ENCODE data around the gene HERC4. TPM values are rescaled to one million over a fixed set of nuclear protein-coding genes. Genes with fewer than 3 reads are reported as not detected.
A peak's percentile ranks its signal among the peaks of the same experiment; 100 is the strongest.

HERC4 gene
- total RNA-seq, 1 experiment from 2014 or later = 39.4 TPM

- ATAC-seq (no peak), DNase-seq (ENCODE audit: low spot score) (no peak)
- H3K9me3 Mint-ChIP-seq = no peaks in the 10 kb centered on the region
- H3K36me3 Mint-ChIP-seq = peaks cover 38% of the 10 kb centered on the region
- ChIA-PET CTCF (interaction anchor here (1.4 kb wide), 1 partner anchor 123 kb away, joined by 3 read pairs; no protein-coding TSS in a partner anchor), POLR2A (no interaction called here)
- H3K27me3 Mint-ChIP-seq (ENCODE audit: low read depth) = no peaks in the 10 kb centered on the region
- H3K27ac Mint-ChIP-seq = peak overlapping the region; percentile 25; the same call in 1 of the 2 replicates
- H3K4me3 Mint-ChIP-seq = no peak overlapping the region
- no peak for TF ChIP-seq ZNF425 (CRISPR knock-in tag; conservative IDR thresholded peaks at IDR 0.05)
- no peak for TF ChIP-seq AR (CRISPR knock-in tag; IDR thresholded peaks at IDR 0.05)
- TF ChIP-seq, protein P1, sequence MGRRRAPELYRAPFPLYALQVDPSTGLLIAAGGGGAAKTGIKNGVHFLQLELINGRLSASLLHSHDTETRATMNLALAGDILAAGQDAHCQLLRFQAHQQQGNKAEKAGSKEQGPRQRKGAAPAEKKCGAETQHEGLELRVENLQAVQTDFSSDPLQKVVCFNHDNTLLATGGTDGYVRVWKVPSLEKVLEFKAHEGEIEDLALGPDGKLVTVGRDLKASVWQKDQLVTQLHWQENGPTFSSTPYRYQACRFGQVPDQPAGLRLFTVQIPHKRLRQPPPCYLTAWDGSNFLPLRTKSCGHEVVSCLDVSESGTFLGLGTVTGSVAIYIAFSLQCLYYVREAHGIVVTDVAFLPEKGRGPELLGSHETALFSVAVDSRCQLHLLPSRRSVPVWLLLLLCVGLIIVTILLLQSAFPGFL (CRISPR knock-in tag; IDR thresholded peaks at IDR 0.05; ENCODE audit: borderline replicate concordance) = no peak
- TF ChIP-seq ZBTB43 (CRISPR knock-in tag; IDR thresholded peaks at IDR 0.05) = no peak
- peaks cover 31% of the 10 kb centered on the region for H3K4me1 Mint-ChIP-seq
These were observed 96.3 kb downstream of the HERC4 start for GRCh38 chr10:67978749-67979148.

- peak overlapping the region; percentile 88 for H3K27ac Mint-ChIP-seq
- no peak for TF ChIP-seq RELA (CRISPR knock-in tag; IDR thresholded peaks at IDR 0.05; ENCODE audit: borderline replicate concordance)
- no peak for TF ChIP-seq ZBTB43 (CRISPR knock-in tag; IDR thresholded peaks at IDR 0.05)
- no peak for TF ChIP-seq E2F4 (CRISPR knock-in tag; IDR thresholded peaks at IDR 0.05; ENCODE audit: borderline replicate concordance, low read depth)
- TF ChIP-seq ZMAT4 (CRISPR knock-in tag; IDR thresholded peaks at IDR 0.05) = no peak
- TF ChIP-seq, protein P2, sequence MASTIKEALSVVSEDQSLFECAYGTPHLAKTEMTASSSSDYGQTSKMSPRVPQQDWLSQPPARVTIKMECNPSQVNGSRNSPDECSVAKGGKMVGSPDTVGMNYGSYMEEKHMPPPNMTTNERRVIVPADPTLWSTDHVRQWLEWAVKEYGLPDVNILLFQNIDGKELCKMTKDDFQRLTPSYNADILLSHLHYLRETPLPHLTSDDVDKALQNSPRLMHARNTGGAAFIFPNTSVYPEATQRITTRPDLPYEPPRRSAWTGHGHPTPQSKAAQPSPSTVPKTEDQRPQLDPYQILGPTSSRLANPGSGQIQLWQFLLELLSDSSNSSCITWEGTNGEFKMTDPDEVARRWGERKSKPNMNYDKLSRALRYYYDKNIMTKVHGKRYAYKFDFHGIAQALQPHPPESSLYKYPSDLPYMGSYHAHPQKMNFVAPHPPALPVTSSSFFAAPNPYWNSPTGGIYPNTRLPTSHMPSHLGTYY (CRISPR knock-in tag; IDR thresholded peaks at IDR 0.05) = no peak
- TF ChIP-seq ARID4B (CRISPR knock-in tag; IDR thresholded peaks at IDR 0.05; ENCODE audit: borderline replicate concordance) = no peak
- no peak for TF ChIP-seq PRRX2 (CRISPR knock-in tag; IDR thresholded peaks at IDR 0.05)
- no peak for TF ChIP-seq JAZF1 (CRISPR knock-in tag; IDR thresholded peaks at IDR 0.05)
- no peak for TF ChIP-seq HMGA2 (CRISPR knock-in tag; IDR thresholded peaks at IDR 0.05)
- TF ChIP-seq TCF7 (CRISPR knock-in tag; IDR thresholded peaks at IDR 0.05; ENCODE audit: low read depth) = no peak
- no peak for TF ChIP-seq RORB (CRISPR knock-in tag; IDR thresholded peaks at IDR 0.05)
- no peak for TF ChIP-seq USF1 (CRISPR knock-in tag; IDR thresholded peaks at IDR 0.05)
These were observed 97.8 kb downstream of the HERC4 start for GRCh38 chr10:67977251-67977650.

More at GRCh38 chr10:67977251-67977650, 97.8 kb downstream of the HERC4 start:
- H3K36me3 Mint-ChIP-seq = peaks cover 46% of the 10 kb centered on the region
- DNase-seq (ENCODE audit: low spot score) = no peak
- POLR2A ChIA-PET = no interaction called here
- no peak overlapping the region for H3K4me3 Mint-ChIP-seq
- H3K9me3 Mint-ChIP-seq = no peaks in the 10 kb centered on the region
- CTCF ChIA-PET = interaction anchor here (0.8 to 1.4 kb wide), 4 partner anchors 179 to 279 kb away, joined by 3 to 8 read pairs (median 6); no protein-coding TSS in a partner anchor
- H3K4me1 Mint-ChIP-seq = peaks cover 37% of the 10 kb centered on the region
- ATAC-seq = peak; percentile 9; the same call in 1 of the 2 replicates
- H3K27me3 Mint-ChIP-seq (ENCODE audit: low read depth) = no peaks in the 10 kb centered on the region

Measured in WTC11 (cell line).